ENCODE measurements around the gene TRMT112. TPM values are rescaled to one million over a fixed set of nuclear protein-coding genes. Genes with fewer than 3 reads are reported as not detected.

Gene TRMT112
- total RNA-seq, 1 experiment from 2014 or later = 341 TPM

DNA sequence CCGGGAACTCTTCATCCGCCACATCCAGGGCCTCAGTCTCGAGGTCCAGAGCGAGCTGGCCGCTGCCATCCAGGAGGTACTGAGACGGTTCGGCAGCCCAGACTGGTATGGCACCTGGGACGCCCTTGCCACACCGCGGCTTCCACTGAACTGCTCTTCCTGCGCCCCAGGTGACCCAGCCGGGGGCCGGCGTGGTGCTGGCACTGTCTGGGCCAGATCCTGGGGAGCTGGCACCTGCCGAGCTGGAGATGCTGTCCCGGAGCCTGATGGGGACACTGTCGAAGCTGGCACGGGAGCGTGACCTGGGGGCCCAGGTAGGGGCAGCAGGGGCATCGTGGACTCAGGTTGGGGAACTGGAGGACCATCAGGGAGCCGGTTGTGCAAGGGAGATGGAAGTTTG lies 24.1 kb upstream of the TRMT112 start:
- ATAC-seq (no peak), DNase-seq (ENCODE audit: low read depth, low spot score) (no peak)
- intact Hi-C loops (cut with micrococcal nuclease; ENCODE audit: unreplicated experiment) = no loop called here
- POLR2A ChIA-PET = interaction anchor here (0.5 to 0.6 kb wide), 2 partner anchors 16 to 659 kb away, joined by 4 to 5 read pairs; no protein-coding TSS in a partner anchor
- in situ Hi-C loops (cut with HindIII; ENCODE audit: low pct_unique_long_range_greater_than_20kb, low sequenced_read_pairs) = no loop called here
- no peaks in the 10 kb centered on the region for H3K27me3 ChIP-seq (ENCODE audit: control insufficient read depth, insufficient read depth, low read length)
- no peaks in the 10 kb centered on the region for H3K9me3 ChIP-seq (ENCODE audit: control insufficient read depth, insufficient read depth, low read depth, low read length)
- CTCF ChIA-PET = interaction anchor here (1.1 to 2.3 kb wide), 5 partner anchors 9 to 24 kb away, joined by 3 to 33 read pairs (median 15); partner anchors contain the start of genes PRDX5 and TRMT112
- no peak overlapping the region for H3K4me3 ChIP-seq (ENCODE audit: low read depth in 2 of 2, low read length in 2 of 2)
- no peaks in the 10 kb centered on the region for H3K36me3 ChIP-seq (ENCODE audit: control insufficient read depth, insufficient read depth, low read length)
- H3K27ac ChIP-seq (ENCODE audit: low read length) = no peak overlapping the region
- TF ChIP-seq, protein P1, sequence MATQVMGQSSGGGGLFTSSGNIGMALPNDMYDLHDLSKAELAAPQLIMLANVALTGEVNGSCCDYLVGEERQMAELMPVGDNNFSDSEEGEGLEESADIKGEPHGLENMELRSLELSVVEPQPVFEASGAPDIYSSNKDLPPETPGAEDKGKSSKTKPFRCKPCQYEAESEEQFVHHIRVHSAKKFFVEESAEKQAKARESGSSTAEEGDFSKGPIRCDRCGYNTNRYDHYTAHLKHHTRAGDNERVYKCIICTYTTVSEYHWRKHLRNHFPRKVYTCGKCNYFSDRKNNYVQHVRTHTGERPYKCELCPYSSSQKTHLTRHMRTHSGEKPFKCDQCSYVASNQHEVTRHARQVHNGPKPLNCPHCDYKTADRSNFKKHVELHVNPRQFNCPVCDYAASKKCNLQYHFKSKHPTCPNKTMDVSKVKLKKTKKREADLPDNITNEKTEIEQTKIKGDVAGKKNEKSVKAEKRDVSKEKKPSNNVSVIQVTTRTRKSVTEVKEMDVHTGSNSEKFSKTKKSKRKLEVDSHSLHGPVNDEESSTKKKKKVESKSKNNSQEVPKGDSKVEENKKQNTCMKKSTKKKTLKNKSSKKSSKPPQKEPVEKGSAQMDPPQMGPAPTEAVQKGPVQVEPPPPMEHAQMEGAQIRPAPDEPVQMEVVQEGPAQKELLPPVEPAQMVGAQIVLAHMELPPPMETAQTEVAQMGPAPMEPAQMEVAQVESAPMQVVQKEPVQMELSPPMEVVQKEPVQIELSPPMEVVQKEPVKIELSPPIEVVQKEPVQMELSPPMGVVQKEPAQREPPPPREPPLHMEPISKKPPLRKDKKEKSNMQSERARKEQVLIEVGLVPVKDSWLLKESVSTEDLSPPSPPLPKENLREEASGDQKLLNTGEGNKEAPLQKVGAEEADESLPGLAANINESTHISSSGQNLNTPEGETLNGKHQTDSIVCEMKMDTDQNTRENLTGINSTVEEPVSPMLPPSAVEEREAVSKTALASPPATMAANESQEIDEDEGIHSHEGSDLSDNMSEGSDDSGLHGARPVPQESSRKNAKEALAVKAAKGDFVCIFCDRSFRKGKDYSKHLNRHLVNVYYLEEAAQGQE (IDR thresholded peaks at IDR 0.05; ENCODE audit: insufficient read depth in 1 of 2, low read depth in 2 of 2, low read length in 1 of 2) = no peak
- TF ChIP-seq SIN3A (IDR thresholded peaks at IDR 0.05; ENCODE audit: borderline replicate concordance, insufficient read depth, low read depth, low read length) (no peak), POLR2AphosphoS5 (IDR thresholded peaks at IDR 0.05; ENCODE audit: low read depth, low read length) (no peak)
- TF ChIP-seq, protein P2, sequence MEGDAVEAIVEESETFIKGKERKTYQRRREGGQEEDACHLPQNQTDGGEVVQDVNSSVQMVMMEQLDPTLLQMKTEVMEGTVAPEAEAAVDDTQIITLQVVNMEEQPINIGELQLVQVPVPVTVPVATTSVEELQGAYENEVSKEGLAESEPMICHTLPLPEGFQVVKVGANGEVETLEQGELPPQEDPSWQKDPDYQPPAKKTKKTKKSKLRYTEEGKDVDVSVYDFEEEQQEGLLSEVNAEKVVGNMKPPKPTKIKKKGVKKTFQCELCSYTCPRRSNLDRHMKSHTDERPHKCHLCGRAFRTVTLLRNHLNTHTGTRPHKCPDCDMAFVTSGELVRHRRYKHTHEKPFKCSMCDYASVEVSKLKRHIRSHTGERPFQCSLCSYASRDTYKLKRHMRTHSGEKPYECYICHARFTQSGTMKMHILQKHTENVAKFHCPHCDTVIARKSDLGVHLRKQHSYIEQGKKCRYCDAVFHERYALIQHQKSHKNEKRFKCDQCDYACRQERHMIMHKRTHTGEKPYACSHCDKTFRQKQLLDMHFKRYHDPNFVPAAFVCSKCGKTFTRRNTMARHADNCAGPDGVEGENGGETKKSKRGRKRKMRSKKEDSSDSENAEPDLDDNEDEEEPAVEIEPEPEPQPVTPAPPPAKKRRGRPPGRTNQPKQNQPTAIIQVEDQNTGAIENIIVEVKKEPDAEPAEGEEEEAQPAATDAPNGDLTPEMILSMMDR (IDR thresholded peaks at IDR 0.05) = no peak
- no TSS peak for BruUV-seq (replicated peaks)
- H3K4me1 ChIP-seq (ENCODE audit: control insufficient read depth, insufficient read depth, low read length) = peaks cover 22% of the 10 kb centered on the region

DNA sequence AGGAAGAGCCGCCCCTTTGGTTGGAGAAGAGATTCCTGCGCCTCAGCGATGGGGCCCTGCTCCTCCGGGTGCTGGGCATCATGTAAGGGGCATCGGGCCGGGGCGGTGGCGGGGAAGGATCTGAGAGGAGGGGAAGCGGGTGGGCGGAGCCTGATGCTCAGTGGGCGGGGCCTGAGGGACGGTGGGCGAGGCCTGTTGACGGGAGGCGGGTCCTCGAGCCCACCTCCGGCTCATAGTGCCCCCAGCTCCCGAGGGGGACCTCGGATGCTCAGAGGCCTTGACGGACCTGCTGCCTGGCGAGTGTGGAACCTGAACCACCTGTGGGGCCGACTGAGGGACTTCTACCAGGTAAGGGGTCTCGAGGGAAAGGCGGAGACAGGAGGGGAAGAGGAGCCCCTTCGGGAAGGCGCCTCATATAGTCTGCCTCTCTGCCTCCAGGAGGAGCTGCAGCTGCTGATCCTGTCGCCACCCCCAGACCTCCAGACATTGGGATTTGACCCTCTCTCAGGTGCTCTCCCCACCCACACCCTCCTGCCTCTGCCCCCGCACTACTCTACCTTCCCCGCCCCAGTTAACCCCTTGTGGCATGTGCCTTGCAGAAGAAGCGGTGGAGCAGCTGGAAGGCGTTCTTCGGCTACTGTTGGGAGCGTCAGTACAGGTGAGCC lies 23.4 kb upstream of the TRMT112 start:
- Histone ChIP-seq H3K9me3 (ENCODE audit: control insufficient read depth, insufficient read depth, low read depth, low read length) (no peaks in the 10 kb centered on the region), H3K36me3 (ENCODE audit: control insufficient read depth, insufficient read depth, low read length) (no peaks in the 10 kb centered on the region), H3K27me3 (ENCODE audit: control insufficient read depth, insufficient read depth, low read length) (no peaks in the 10 kb centered on the region), H3K4me1 (ENCODE audit: control insufficient read depth, insufficient read depth, low read length) (peaks cover 22% of the 10 kb centered on the region), H3K27ac (ENCODE audit: low read length) (no peak overlapping the region), H3K4me3 (ENCODE audit: low read depth in 2 of 2, low read length in 2 of 2) (no peak overlapping the region)
- ATAC-seq (no peak), DNase-seq (ENCODE audit: low read depth, low spot score) (no peak)
- ChIA-PET CTCF (interaction anchor here (0.6 to 2.3 kb wide), 5 partner anchors 9 to 134 kb away, joined by 3 to 33 read pairs (median 3); partner anchors contain the start of gene PRDX5), POLR2A (interaction anchor here (0.6 kb wide), 1 partner anchor 15 kb away, joined by 5 read pairs; no protein-coding TSS in a partner anchor)
- no peak for TF ChIP-seq TCF7L2 (IDR thresholded peaks at IDR 0.05; ENCODE audit: low read depth, low read length)
- no peak for TF ChIP-seq SIN3A (IDR thresholded peaks at IDR 0.05; ENCODE audit: borderline replicate concordance, insufficient read depth, low read depth, low read length)
- no peak for TF ChIP-seq POLR2AphosphoS5 (IDR thresholded peaks at IDR 0.05; ENCODE audit: low read depth, low read length)
- TF ChIP-seq, protein P2 (IDR thresholded peaks at IDR 0.05) = no peak
- TF ChIP-seq, protein P1 (IDR thresholded peaks at IDR 0.05; ENCODE audit: insufficient read depth in 1 of 2, low read depth in 2 of 2, low read length in 1 of 2) = no peak
- intact Hi-C loops (cut with micrococcal nuclease; ENCODE audit: unreplicated experiment) = no loop called here
- in situ Hi-C loops (cut with HindIII; ENCODE audit: low pct_unique_long_range_greater_than_20kb, low sequenced_read_pairs) = no loop called here
- no TSS peak for BruUV-seq (replicated peaks)
